GM23338 (cell line): ENCODE measurements around the gene DBT. TPM values are rescaled to one million over a fixed set of nuclear protein-coding genes. Genes with fewer than 3 reads are reported as not detected.

Experiments
- ATAC-seq: fragments of 200-7000 bp; cut with Tn5 transposase; 3 replicates; pipeline ENCODE4 v1.9.1; 2020
- DNase-seq: peaks from one replicate; pipeline ENCODE4 v3.0.0-alpha.2; 2015; ENCODE audit warnings: low spot score
- H2AFZ ChIP-seq: fragments of 200-600 bp; sonication (generic); 2 replicates; pipeline ENCODE4 v1.8.0; 2016; ENCODE audit warnings: antibody characterized with exemption, mild to moderate bottlenecking, moderate library complexity
- H3F3A ChIP-seq: fragments of 200-600 bp; sonication (generic); replicated peaks from 2 replicates; pipeline ENCODE4 v1.8.0; 2017; ENCODE audit warnings: antibody characterized with exemption, mixed run types, low read depth
- H3K27ac ChIP-seq: fragments of 200-600 bp; sonication (generic); 2 replicates; pipeline ENCODE4 v1.6.1; 2016; ENCODE audit warnings: low read depth
- H3K27me3 ChIP-seq: fragments of 200-600 bp; sonication (generic); 2 replicates; pipeline ENCODE4 v1.8.0; 2016; ENCODE audit warnings: mild to moderate bottlenecking, mixed run types, moderate library complexity; ENCODE audit not compliant: insufficient read depth
- H3K36me3 ChIP-seq: fragments of 200-600 bp; sonication (generic); 2 replicates; pipeline ENCODE4 v1.8.0; 2016; ENCODE audit warnings: mild to moderate bottlenecking; ENCODE audit not compliant: insufficient read depth
- H3K4me1 ChIP-seq: fragments of 200-600 bp; sonication (generic); 2 replicates; pipeline ENCODE4 v1.8.0; 2016; ENCODE audit warnings: mild to moderate bottlenecking, moderate library complexity; ENCODE audit not compliant: insufficient read depth
- H3K4me2 ChIP-seq: fragments of 200-600 bp; sonication (generic); 2 replicates; pipeline ENCODE4 v1.7.1; 2017; ENCODE audit warnings: mixed run types
- H3K4me3 ChIP-seq: fragments of 200-600 bp; sonication (generic); 2 replicates; pipeline ENCODE4 v1.6.1; 2016; ENCODE audit warnings: mixed run types
- H3K79me2 ChIP-seq: fragments of 200-600 bp; sonication (generic); replicated peaks from 2 replicates; pipeline ENCODE4 v1.8.0; 2017; ENCODE audit warnings: mild to moderate bottlenecking; ENCODE audit not compliant: insufficient read depth
- H3K9me2 ChIP-seq: fragments of 200-600 bp; sonication (generic); 2 replicates; pipeline ENCODE4 v1.8.0; 2017; ENCODE audit not compliant: insufficient read depth
- H4K20me1 ChIP-seq: fragments of 200-600 bp; sonication (generic); replicated peaks from 2 replicates; pipeline ENCODE4 v1.8.0; 2017; ENCODE audit warnings: mild to moderate bottlenecking; ENCODE audit not compliant: insufficient read depth
- H3K27ac Mint-ChIP-seq: 2 replicates; pipeline ENCODE4 v1.8.0; 2020; ENCODE audit warnings: inconsistent platforms, mild to moderate bottlenecking, moderate library complexity, mixed read lengths
- H3K27me3 Mint-ChIP-seq: 3 replicates; pipeline ENCODE4 v1.8.0; 2022; ENCODE audit warnings: low read depth, mild to moderate bottlenecking, moderate library complexity, mixed read lengths, inconsistent platforms; ENCODE audit not compliant: insufficient read depth, poor library complexity
- H3K36me3 Mint-ChIP-seq: 3 replicates; pipeline ENCODE4 v1.8.0; 2021; ENCODE audit warnings: low read depth, mild to moderate bottlenecking, inconsistent platforms, moderate library complexity, mixed read lengths
- H3K4me1 Mint-ChIP-seq: 3 replicates; pipeline ENCODE4 v1.8.0; 2020; ENCODE audit warnings: mild to moderate bottlenecking, inconsistent platforms, mixed read lengths
- H3K4me3 Mint-ChIP-seq: 3 replicates; pipeline ENCODE4 v1.8.0; 2021; ENCODE audit warnings: moderate library complexity, mild to moderate bottlenecking, inconsistent platforms, mixed read lengths
- H3K9me3 Mint-ChIP-seq: 3 replicates; pipeline ENCODE4 v1.8.0; 2020; ENCODE audit warnings: moderate library complexity, mild to moderate bottlenecking, inconsistent platforms, mixed read lengths
- CREB1 ChIP-seq: fragments of 250-450 bp; sonication (Bioruptor Pico); IDR thresholded peaks from 2 replicates; pipeline ENCODE4 v1.5.0; 2020; ENCODE audit warnings: low read depth, mild to moderate bottlenecking, moderate library complexity
- CTCF ChIP-seq, 2 experiments: fragments of 200-600 bp in 1 of 2; sonication (generic) in 1 of 2; conservative IDR thresholded peaks; 2 replicates each; pipeline versions ENCODE4 v1.5.1 to v1.6.1; 2016 to 2017; ENCODE audit warnings: antibody characterized with exemption in 2 of 2, low read depth in 2 of 2, mild to moderate bottlenecking in 2 of 2, moderate library complexity in 1 of 2
- ETS1 ChIP-seq: IDR thresholded peaks from 2 replicates; pipeline ENCODE4 v1.6.1; 2016; ENCODE audit warnings: antibody characterized with exemption
- EZH2 ChIP-seq: fragments of 200-600 bp; sonication (generic); IDR thresholded peaks from one replicate; pipeline ENCODE4 v1.8.0; 2017; ENCODE audit warnings: antibody characterized with exemption, mild to moderate bottlenecking, low read depth; ENCODE audit not compliant: unreplicated experiment
- EZH2phosphoT487 ChIP-seq: fragments of 200-600 bp; sonication (generic); IDR thresholded peaks from one replicate; pipeline ENCODE4 v1.8.1; 2018; ENCODE audit warnings: antibody characterized with exemption; ENCODE audit not compliant: unreplicated experiment
- JUNB ChIP-seq: IDR thresholded peaks from one replicate; pipeline ENCODE4 v1.6.1; 2016; ENCODE audit warnings: antibody characterized with exemption; ENCODE audit not compliant: unreplicated experiment
- NANOG ChIP-seq: IDR thresholded peaks from 2 replicates; pipeline ENCODE4 v1.6.1; 2016; ENCODE audit warnings: antibody characterized with exemption, borderline replicate concordance
- REST ChIP-seq: IDR thresholded peaks from one replicate; pipeline ENCODE4 v1.6.1; 2018; ENCODE audit warnings: antibody characterized with exemption; ENCODE audit not compliant: unreplicated experiment
- STAT1 ChIP-seq: IDR thresholded peaks from one replicate; pipeline ENCODE4 v1.6.1; 2016; ENCODE audit warnings: antibody characterized with exemption; ENCODE audit not compliant: unreplicated experiment
- ZNF331 ChIP-seq: fragments of 250-450 bp; sonication (Bioruptor Pico); IDR thresholded peaks from 2 replicates; pipeline ENCODE4 v1.5.0; 2020; ENCODE audit warnings: low read depth, mild to moderate bottlenecking, moderate library complexity
- polyA plus RNA-seq: library from polyadenylated mRNA; unstranded; fragments of >200 nt; fragmentation: Nextera tagmentation; extraction: Ambion mirVana; gene quantifications from 2 replicates; pipeline ENCODE4 v1.2.1, GENCODE V29; 2016
- total RNA-seq: library from RNA; depleted of rRNA; stranded (reverse); fragments of >200 nt; shearing (Covaris generic); gene quantifications from 2 replicates; pipeline ENCODE4 v1.2.3, GENCODE V29; 2014

Gene DBT
- total and polyA plus RNA-seq, 2 experiments from 2014 or later, result 8.1 to 14.7 TPM

GRCh38 chr1:100188617-100189016 is 61.0 kb downstream of the DBT start:
- no peak for TF ChIP-seq NANOG
- no peak for TF ChIP-seq JUNB
- no peak for TF ChIP-seq REST
- no peak for TF ChIP-seq CREB1 (CRISPR knock-in tag)
- no peak for TF ChIP-seq ETS1
- TF ChIP-seq EZH2phosphoT487, result no peak
- TF ChIP-seq ZNF331, result no peak
- no peak for TF ChIP-seq CTCF (conservative IDR thresholded peaks at IDR 0.05; ENCODE audit: low read depth in 2 of 2)
- TF ChIP-seq STAT1, result no peak
- H3K27ac ChIP-seq, result no peak overlapping the region
- no peak for DNase-seq
- no peaks in the 10 kb centered on the region for H3K9me2 ChIP-seq
- H3K4me2 ChIP-seq, result no peak overlapping the region
- Mint-ChIP-seq H3K9me3 (no peaks in the 10 kb centered on the region), H3K4me1 (no peaks in the 10 kb centered on the region), H3K4me3 (no peak overlapping the region), H3K36me3 (no peaks in the 10 kb centered on the region; the same call in 2 of the 3 replicates), H3K27ac (no peak overlapping the region), H3K27me3 (no peaks in the 10 kb centered on the region)
- H3K27me3 ChIP-seq, result no peaks in the 10 kb centered on the region
- no peaks in the 10 kb centered on the region for H3K79me2 ChIP-seq
- no peaks in the 10 kb centered on the region for H3F3A ChIP-seq
- no peaks in the 10 kb centered on the region for H3K36me3 ChIP-seq
- no peaks in the 10 kb centered on the region for H3K4me1 ChIP-seq
- no peak overlapping the region for H2AFZ ChIP-seq
- no peaks in the 10 kb centered on the region for H4K20me1 ChIP-seq
- no peak overlapping the region for H3K4me3 ChIP-seq
- ATAC-seq, result no peak

- H3K27ac Mint-ChIP-seq, result no peak overlapping the region
- no peak overlapping the region for H2AFZ ChIP-seq
- no peak for ATAC-seq
- H4K20me1 ChIP-seq, result no peaks in the 10 kb centered on the region
- H3F3A ChIP-seq, result no peaks in the 10 kb centered on the region
- no peak overlapping the region for H3K4me3 Mint-ChIP-seq
- H3K36me3 ChIP-seq, result no peaks in the 10 kb centered on the region
- H3K9me3 Mint-ChIP-seq, result no peaks in the 10 kb centered on the region
- H3K27me3 Mint-ChIP-seq, result no peaks in the 10 kb centered on the region
- H3K9me2 ChIP-seq, result no peaks in the 10 kb centered on the region
- TF ChIP-seq EZH2, result no peak
- no peak overlapping the region for H3K27ac ChIP-seq
- no peak overlapping the region for H3K4me3 ChIP-seq
- no peaks in the 10 kb centered on the region for H3K27me3 ChIP-seq
- H3K4me1 Mint-ChIP-seq, result no peaks in the 10 kb centered on the region
- H3K4me1 ChIP-seq, result no peaks in the 10 kb centered on the region
- no peak for DNase-seq
- no peak overlapping the region for H3K4me2 ChIP-seq
- H3K79me2 ChIP-seq, result no peaks in the 10 kb centered on the region
- H3K36me3 Mint-ChIP-seq, result no peaks in the 10 kb centered on the region; the same call in 2 of the 3 replicates
Measured at GRCh38 chr1:100187912-100188311, 61.7 kb downstream of the DBT start.
